ENCODE data around the gene LSAMP.
"Not testable (repeated sequence)": the region's sequence is repeated elsewhere in the genome, so short reads cannot be mapped to it uniquely, and the experiment has no call there.

LSAMP gene

GRCh38 chr3:116233711-116234357 lies 211.5 kb downstream of the LSAMP start:
- no peak for DNase-seq

GRCh38 chr3:116230431-116231020 lies 214.8 kb downstream of the LSAMP start:
- DNase-seq: peak in 2 of 3 experiments; percentile 11 to 65

- no peak for DNase-seq
Measured at GRCh38 chr3:116226266-116226665, 219.0 kb downstream of the LSAMP start.

GRCh38 chr3:116216761-116217160 lies 228.5 kb downstream of the LSAMP start:
- no peak for DNase-seq

GRCh38 chr3:116211901-116212300 lies 233.4 kb downstream of the LSAMP start:
- no peak for DNase-seq

GRCh38 chr3:116208830-116209229 lies 236.5 kb downstream of the LSAMP start:
- DNase-seq: not testable (repeated sequence)

- DNase-seq: no peak
Measured at GRCh38 chr3:116200956-116201690, 244.2 kb downstream of the LSAMP start.

GRCh38 chr3:116199063-116199462 lies 246.2 kb downstream of the LSAMP start:
- no peak for DNase-seq

- no peak for DNase-seq
Measured at GRCh38 chr3:116198087-116198486, 247.2 kb downstream of the LSAMP start.

GRCh38 chr3:116192464-116192863 lies 252.8 kb downstream of the LSAMP start:
- DNase-seq: no peak

- no peak for DNase-seq
Measured at GRCh38 chr3:116191409-116191808, 253.9 kb downstream of the LSAMP start.

GRCh38 chr3:116190095-116190494 lies 255.2 kb downstream of the LSAMP start:
- peak in 1 of 3 experiments; percentile 61 for DNase-seq

- DNase-seq: no peak
Measured at GRCh38 chr3:116188231-116188785, 257.0 kb downstream of the LSAMP start.

- no peak for DNase-seq
Measured at GRCh38 chr3:116186049-116186448, 259.2 kb downstream of the LSAMP start.

- DNase-seq: no peak
Measured at GRCh38 chr3:116181159-116181558, 264.1 kb downstream of the LSAMP start.

GRCh38 chr3:116179091-116179490 lies 266.2 kb downstream of the LSAMP start:
- no peak for DNase-seq

GRCh38 chr3:116176974-116177555 lies 268.2 kb downstream of the LSAMP start:
- DNase-seq: no peak

GRCh38 chr3:116166121-116166520 lies 279.2 kb downstream of the LSAMP start:
- DNase-seq: no peak

- DNase-seq: peak in 1 of 3 experiments; percentile 39
Measured at GRCh38 chr3:116165641-116166040, 279.6 kb downstream of the LSAMP start.

GRCh38 chr3:116165135-116165534 lies 280.2 kb downstream of the LSAMP start:
- DNase-seq: peak in 2 of 3 experiments; percentile 68 to 92

- DNase-seq: no peak
Measured at GRCh38 chr3:116164039-116164438, 281.2 kb downstream of the LSAMP start.

- DNase-seq: no peak
Measured at GRCh38 chr3:116161575-116162525, 283.4 kb downstream of the LSAMP start.

Measured in NCI-H1417 (cell line).